Inflammatory macrophage treated with lipopolysaccharide for 4 hours (primary cell): ENCODE data around the gene GREB1L.
"Not testable (repeated sequence)": the region's sequence is repeated elsewhere in the genome, so short reads cannot be mapped to it uniquely, and the experiment has no call there.

Source experiments
- DNase-seq: peaks from one replicate; pipeline ENCODE4 v3.0.0-alpha.2; 2020

The GREB1L gene

DNA sequence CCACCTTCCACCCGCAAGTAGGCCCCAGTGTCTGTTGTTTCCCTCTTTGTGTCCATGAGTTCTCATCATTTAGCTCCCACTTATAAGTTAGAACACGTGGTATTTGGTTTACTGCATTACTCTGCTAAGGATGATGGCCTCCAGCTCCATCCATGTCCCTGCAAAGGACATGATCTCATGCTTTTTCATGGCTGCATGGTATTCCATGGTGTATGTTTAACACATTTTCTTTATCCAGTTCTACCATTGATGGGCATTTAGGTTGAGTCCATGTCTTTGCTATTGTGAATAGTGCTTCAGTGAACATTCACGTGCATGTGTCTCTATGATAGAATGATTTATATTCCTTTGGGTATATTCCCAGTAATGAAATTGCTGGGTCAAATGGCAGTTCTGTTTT is 69.9 kb downstream of the GREB1L start:
- not testable (repeated sequence) for DNase-seq

DNA sequence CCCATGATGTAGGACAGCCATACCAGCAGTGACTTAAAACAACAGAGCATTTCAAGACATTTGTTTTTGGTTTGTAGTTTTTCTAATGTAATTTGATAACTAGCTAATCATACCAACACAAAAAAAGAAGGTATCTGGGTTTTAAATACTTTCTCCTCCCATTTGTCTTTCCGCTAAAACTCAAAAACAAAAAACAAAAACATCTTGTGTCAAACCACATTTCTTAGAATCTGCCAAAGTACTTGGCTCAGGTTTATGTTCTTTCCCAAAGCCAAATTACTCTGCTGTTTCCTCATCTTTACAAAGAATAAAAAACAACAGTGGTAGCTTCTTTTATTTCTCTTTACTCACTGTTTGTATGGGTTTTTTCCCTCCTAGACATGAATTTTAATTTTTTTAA is 71.5 kb downstream of the GREB1L start:
- DNase-seq, result no peak

DNA sequence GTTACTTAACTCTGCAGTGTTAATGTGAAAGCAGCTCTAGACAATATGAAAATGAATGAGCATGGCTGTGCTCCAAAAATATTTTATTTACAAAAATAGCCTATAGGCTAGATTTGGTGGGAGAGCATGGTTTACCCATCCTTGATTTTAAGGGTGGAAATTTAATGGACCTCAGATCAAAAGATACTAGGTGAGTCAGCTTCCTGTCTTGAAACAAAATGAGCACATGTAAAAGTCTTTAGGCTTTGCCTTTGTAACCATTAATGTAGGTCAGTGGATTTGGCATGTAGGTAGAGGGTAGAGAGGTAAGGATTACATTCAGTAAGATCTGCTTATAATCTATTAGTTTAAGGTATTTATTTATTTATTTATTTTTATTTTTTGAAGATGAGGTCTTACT is 72.7 kb downstream of the GREB1L start:
- DNase-seq, result no peak

DNA sequence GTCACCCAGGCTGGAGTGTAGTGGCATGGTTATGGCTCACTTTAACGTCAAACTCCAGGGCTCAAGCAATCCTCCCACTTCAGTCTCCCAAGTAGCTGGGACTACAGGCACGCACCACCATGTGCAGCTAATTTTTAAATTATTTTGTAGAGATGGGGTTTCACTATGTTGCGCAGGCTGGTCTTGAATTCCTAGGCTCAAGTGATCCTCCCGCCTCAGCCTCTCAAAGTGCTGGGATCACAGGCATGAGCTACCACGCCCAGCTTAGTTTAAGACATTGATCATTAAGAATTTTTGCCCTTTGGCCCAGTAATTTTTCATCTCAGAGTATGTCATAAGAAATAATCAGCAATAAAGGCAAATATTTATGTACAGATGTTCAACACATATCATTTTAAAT is 73.1 kb downstream of the GREB1L start:
- DNase-seq, result not testable (repeated sequence)

DNA sequence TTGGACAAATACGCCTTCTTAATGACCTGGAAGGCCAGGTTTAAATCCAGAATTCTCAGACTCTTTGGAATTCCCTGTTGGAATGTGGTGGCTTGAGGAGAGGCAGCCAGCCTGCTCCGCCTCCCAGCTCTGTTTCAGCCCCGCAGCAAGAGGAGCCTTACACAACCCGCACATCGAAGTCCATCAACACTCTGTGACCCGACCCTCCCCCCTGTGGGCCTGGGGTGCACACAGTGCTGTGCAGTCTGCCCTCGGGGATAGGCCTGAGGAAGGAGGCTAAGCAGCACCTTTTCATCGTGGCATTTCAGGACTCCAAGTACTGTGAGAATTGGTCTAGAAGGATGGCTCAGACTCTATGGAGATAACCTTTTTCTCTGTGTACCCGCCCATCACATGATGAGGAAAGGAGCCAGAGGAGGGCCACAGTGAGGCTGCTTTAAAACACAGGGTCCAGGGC is 73.7 kb downstream of the GREB1L start:
- DNase-seq, result no peak

DNA sequence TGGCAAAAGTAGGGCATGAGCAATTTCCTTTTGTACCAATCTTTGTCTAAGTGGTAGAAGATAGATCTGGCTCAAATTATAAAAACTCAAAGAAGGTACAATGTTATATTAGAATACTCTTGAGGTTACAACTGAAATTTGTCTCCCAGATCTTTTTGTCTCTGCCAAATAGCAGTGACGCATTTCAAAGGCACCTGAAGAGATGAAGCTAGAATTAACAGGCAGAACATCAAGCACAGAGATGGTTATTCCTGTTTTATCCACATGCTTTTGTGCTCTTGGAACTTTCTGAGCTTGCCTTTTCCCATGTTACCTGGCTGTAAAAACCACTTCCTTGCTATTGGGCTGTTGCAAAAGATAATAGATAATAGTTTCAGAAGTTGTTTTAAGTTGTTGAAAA is 74.3 kb downstream of the GREB1L start:
- no peak for DNase-seq

DNA sequence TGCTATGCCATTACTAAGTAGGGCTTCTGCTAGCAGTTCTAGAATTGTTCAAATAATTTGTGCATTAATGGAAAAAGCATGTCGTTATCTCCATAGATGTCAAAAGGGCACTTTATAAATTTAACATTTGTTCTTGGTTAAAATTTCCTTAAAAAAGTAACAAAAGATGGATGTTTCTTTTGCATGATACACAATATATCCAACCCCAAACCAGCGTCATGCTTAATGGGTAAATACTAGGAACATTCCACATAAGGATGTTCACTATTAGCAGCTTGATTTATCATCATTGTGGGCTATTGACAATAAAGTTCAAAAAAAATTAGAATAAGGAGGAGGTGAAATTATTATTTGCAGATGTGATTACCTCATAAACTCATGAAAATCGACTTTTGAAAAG is 79.7 kb downstream of the GREB1L start:
- no peak for DNase-seq

DNA sequence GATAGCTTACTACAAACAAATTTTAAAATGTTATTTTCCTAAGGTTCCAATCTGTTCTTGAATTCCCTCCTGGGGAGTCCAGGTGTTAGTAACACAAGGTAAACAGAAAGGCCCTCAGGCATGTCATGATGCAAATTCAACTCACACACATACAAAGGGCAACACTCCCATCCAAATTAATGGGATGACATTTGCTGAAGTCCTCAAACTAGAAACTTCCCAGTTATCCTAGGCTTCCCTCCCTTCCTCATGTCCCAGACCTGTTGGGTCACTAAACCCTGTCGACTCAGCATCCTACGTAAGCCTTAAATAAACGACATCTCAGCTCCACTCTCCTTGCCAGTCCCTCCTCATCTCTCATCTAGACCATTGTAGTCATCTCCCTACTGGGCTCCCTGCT is 85.1 kb downstream of the GREB1L start:
- DNase-seq, result no peak

DNA sequence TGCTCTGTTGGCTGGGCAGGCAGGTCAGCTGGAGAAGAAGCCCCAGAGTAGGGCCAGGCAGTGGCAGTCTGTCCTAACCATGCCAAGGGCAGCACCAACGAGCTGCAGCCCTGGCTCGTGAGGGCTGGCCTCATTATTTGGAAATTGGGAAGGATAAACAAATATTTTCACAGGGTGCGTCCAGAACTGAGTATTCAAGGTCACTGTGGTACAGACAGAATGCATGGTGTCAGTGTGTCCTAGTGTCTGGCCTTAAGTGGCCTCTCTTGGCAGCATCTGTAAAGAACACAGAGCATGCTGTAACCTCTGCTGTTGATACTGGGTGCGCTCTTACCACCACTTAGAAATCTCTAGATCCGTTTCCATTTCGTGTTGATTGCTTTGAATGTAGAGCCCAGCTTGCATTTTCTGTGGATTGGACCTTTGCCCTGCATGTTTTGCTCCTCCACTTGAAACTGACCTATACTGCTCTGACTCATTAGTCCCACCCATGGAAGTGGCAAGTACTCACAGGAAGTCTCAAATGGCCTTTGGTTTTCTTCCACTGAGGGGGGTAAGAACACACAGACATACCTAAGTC is 88.2 kb downstream of the GREB1L start:
- DNase-seq, result no peak

DNA sequence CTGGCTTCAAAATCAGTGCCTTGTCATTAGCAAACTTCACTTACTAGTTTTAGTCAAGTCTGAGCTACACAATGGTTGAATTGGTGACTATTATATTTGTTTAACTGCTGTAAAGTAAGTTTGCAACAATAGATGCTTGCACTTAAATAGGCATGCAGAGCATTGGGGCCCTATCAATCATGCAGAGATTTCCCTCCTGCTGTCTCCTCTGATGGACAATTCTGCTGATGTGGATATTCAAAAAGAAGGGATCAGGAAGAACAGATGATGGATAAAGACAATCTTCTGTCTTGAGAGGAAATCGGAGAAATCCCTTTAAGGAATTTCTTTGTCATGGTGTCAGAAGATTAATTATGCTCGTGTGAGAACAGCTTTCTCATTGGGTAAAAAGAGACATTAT is 89.0 kb downstream of the GREB1L start:
- DNase-seq, result no peak

DNA sequence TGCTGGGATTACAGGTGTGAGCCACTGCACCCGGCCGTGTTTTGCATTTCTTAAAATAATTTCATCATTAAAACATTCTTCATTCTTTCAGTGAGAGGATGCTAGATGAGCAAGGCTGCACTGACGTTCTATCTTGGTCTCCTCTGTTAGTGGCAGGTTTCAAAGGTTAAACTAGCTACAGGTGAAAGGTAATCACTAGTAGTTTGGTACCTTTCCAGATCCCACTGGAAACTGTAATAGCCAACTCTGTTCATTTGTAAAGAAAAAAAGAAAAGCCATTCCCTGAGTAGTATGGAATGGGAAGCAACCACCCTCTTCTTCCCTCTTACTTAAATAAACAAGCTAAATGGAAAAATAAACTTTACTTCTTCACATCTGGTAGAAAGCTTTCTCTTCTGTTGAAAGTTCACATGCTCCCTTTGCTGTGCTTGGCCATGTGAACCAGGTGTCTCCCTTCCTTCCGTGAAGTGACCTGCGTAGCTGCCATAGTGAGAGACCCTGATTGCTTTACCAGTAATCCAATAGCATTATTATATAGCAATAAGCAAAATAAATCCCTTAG is 94.0 kb downstream of the GREB1L start:
- no peak for DNase-seq

DNA sequence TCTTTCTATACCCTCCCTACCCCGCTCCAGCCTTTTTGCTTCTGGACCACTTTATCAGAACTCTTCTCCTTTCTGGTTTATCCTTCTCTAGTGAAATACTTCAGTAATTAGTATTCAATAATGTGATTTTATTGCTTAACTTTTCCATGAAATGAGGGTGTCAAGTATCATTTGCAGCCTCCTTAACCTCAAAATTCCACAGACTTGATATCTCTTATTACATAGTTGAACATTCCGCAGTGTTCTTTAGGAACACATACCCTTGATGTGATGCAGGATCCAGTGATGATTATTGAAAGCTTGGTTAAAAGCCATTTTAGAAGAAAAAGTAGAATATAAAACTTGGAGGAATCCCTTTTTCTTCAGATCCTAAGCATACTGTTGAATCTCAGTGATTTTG is 94.8 kb downstream of the GREB1L start:
- no peak for DNase-seq

DNA sequence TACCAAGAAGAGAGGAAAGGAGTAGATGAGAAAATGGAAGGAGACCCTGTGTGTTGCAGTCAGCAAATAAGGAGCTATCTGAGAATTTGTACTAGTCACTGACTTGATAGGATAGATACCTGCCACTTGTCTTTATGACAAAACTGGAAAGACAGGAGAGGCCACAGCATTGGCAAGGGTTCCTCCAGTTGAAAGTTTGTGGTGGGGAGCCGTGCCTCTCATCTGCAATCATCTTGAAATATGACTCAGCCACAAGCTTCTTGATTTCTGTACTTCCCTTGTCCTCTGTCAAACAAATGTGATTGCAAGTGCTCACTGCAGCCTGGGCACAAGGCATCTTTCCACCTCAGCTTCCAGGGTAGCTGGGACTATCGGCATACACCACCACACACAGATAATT is 99.1 kb downstream of the GREB1L start:
- DNase-seq, result no peak

DNA sequence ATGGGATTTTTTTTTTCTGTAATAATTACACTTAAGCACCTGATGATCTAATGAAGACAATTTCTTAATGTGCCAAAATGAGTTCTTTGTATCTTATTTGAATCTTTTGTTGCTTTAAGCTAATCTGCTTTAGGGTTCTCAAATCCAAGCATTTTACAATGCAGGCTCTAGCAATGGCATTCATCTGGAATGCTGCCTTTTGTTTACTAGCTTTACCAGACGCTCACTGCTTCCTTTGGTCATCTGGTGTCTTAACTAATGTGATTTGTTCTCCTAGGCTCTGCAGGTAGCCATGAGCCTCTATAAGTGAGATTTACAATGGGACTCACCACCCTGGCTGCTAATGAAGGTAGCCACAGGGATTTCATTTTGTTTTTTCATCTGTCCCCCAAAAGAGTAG is 100.3 kb downstream of the GREB1L start:
- DNase-seq, result no peak

DNA sequence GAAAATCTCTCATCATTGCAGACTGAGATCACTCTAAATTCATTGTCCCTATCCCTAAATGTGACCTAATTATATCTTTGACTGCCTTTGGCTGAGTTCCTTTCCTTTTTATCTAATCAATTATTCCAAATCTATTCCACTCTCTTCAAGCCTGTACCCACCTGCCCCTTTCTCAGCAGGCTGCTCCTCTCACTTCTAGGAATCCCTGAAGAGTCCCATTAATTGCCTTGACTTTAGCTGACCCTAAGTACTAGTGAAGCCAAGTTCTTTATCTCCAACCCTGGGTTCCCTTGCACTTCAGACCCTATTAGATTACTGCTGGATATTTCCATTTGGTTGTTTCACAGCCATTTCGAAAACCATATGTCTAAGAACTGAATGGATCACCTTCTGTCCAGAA is 102.8 kb downstream of the GREB1L start:
- DNase-seq, result no peak

DNA sequence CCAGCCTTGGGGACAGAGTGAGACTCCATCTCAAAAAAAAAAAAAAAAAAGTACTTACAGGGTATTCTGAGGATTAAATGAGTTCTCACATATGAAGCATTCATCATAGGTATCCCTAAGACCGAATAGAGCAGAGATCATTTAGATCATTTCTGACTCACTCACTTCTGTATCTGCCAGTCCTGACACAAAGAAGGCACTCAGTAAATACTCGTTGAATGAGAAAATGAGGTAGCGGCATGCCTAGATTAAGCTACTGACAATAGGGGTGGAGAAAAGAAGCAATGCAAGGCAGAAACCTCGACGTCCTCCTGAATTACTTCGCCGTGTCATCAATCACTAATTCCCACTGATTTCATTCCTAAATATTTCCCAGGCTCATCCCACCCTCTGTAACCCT is 103.8 kb downstream of the GREB1L start:
- DNase-seq, result no peak

DNA sequence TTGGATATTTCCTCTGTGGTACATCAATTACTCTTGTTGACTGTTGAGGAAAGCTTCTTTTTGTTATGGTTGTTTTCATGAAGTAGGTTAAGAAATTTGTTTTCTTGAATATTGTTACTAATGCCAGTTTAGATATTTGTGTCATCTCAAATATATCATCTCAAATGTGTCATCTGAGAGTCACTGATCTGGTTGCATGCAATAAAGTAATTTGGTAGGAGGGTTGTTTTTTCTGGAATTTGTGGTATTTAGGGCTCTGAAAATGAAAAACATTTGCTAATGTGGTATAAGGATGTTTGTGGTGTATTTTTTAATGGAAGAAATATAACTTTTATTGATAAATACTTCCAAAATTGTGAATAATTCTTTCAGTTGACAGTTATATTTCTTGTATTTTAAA is 117.7 kb downstream of the GREB1L start:
- no peak for DNase-seq

DNA sequence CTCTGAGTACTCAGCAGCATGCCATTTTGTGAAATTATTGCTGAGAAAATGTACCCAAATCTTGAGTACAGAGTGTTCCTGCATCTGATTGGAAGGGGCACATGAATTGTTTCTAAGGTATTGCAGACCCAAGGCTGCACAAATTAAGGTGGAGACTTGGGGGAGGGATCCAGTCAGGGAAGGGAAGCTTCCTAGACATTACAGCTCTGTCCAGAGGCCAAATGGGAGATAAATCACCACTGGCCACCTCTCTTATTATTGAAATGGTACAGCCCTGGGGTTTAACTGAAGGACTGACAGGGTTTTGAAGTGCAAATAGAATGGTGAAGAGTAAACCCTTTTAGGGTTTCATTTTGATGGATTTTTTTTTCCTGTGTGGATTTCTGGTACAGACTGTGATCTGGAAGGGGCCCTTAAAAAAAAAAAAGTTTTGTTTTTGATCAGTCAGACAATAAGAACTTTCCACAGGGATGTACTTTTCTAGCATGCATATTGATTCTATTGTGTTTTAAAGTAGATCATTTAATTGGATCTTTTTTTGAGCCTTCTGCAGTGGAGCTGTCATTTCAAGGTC is 119.4 kb downstream of the GREB1L start:
- DNase-seq, result no peak

DNA sequence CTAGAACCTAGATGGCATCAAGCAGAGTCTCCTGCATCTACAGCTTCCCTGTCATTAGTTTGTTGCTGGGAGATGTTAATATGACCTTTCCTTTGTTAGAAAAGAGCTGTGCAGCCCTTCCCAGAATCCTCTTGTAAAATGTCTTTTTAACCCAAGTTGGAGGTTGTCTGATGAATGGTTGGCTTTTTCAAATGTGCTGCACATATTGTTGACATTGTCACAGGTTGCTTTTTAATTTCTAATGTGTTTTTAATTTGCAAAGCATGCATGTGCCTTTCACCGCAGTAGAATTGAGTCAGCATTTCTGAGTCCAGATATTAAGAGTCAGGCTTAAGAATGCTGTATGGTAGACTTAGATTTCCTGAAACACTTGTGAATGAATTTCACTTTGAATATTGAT is 120.8 kb downstream of the GREB1L start:
- DNase-seq, result no peak

DNA sequence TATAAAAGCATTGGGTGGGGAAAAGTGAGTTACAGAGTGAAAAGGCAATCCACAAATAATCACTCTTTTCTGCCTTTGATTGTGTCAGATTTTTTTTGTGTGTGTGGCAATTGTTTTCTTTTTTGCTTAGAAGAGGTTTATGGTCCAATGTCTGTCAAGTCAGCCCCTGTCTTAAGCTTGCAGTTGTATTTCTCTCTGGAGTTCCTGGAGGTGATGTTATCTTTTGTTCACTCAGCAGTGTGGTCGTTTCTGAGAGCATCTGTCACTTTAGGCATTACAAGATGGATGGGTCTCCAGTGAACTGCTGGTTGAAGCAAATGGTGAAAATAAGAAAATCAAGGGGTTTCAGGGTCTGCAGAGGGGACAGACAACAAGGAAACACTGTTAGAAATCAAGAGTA is 121.3 kb downstream of the GREB1L start:
- no peak for DNase-seq

DNA sequence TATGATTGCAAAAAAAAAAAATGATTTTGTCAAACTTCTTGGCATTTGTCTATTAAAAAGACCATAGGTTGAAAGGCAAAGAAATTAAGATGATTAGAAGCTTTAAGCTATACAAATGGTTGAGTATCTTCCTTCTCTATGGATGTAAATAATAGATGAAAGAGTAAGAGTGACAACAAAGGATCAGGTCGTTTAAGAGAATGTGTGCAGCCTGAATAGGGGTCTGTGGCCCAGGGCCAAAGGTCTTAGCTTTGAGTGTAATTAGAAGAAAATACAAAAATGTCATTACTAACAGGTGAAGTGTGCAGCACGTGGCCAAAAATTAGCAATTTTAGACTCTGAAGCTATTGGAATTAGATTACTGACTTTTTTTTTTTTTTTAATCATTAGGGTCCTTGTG is 122.4 kb downstream of the GREB1L start:
- DNase-seq, result no peak

DNA sequence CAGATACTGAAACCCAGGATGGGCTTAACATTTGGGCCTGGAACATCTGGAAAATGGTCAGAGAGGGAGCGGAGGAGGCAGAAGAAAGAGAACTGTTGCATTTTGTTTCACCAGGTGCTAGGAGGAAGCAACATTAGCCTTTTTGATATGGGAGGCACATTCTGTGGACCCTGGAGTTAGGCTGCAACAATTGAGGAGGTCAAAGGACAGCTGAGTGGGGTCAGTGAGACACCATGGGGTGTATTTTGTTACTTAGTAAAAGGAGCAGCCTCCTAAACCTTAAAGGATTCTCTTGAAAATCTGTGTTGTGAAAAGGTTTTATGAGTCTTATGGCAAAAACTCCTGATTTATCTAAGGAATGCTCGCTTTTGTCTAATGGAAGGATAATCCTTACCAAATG is 124.9 kb downstream of the GREB1L start:
- DNase-seq, result no peak

DNA sequence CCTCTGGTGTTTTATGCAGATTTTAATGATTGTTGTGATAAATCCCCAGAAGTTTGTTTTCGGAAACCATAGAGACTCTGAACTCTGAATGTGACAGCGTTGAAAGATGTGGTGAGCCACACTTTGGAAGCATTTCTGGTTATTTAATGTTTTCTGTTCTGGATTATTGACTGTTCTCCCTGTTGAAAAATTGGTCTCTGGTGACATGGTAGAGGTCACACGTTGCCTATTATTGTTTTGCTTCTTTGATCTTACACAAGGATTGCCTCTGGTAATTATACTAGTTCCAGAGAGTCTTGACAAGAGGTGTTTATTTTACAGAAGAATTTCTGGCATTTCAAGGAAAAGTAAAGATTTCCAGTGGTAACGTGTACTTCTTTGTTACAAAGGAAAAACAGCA is 127.1 kb downstream of the GREB1L start:
- no peak for DNase-seq

DNA sequence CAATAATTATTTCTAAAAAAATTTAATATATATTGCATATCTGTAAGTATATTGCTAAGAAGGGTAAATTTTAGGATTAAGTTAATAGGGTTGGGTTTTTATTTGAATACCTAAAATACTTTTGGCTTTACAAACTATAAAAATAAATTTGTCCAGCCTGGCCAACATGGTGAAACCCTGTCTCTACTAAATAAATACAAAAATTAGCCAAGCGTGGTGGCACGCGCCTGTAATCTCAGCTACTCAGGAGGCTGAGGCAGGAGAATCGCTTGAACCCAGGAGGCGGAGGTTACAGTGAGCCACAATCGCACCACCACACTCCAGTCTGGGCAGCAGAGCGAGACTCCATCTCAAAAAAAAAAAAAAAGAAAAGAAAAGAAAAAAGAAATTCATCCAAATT is 127.6 kb downstream of the GREB1L start:
- DNase-seq, result not testable (repeated sequence)

DNA sequence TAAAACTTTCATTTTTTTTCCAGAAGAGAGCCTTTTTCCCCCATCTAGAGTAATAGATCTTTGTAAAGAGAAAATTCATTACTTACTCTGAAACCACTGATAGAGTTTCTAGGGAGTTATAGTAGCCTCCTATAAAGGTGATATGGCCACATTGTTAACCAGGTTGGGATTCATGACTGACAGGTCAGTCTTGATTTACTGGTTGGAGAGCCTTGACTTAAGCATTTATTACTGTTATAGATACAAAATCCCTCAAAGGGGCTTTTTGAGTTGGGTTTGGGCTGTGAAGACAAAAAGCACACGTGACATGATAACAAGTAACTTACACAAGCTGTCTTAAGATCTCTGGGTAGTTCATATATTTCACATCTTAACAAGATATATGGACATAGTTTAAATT is 141.0 kb downstream of the GREB1L start:
- DNase-seq, result no peak
